H1 (cell line): Measurements from ENCODE around the gene SASS6. TPM values are rescaled to one million over a fixed set of nuclear protein-coding genes. Genes with fewer than 3 reads are reported as not detected.

Experiments used
- SIX5 ChIP-seq: IDR thresholded peaks from 2 replicates; pipeline ENCODE4 v1.6.1; 2011; ENCODE audit warnings: mild to moderate bottlenecking, low read depth, low read length
- TAF7 ChIP-seq: optimal IDR thresholded peaks from 2 replicates; pipeline ENCODE3; 2011; ENCODE audit warnings: low read depth, mild to moderate bottlenecking, inconsistent platforms, low read length, moderate library complexity, borderline replicate concordance
- polyA plus RNA-seq, 7 experiments: library from polyadenylated mRNA; depleted of rRNA in 3 of 7; stranded (reverse) in 5 of 7; unstranded in 2 of 7; fragments of >200 nt in 5 of 7; fragments of 200-250 nt in 2 of 7; gene quantifications; 1 replicate in 5 of 7; 2 replicates in 1 of 7; 4 replicates in 1 of 7; pipeline versions ENCODE4 v1.2.1 to v1.2.3, GENCODE V29; 2011 to 2013; ENCODE audit warnings: missing spikeins in 2 of 7, mixed read lengths in 2 of 7
- total RNA-seq: library from RNA; stranded (reverse); fragmentation: NEBNext Ultra II Directional; extraction: Animal tissue kit (Norgen Biotek cat#: 25700); gene quantifications from 2 replicates; pipeline ENCODE4 v1.2.1, GENCODE V29; 2021

The SASS6 gene
- total and polyA plus RNA-seq, 2 of the 8 experiments (the other 6 are each of a cell fraction or from before 2014, with no cell fraction given), result 1.2 to 13.8 TPM

DNA sequence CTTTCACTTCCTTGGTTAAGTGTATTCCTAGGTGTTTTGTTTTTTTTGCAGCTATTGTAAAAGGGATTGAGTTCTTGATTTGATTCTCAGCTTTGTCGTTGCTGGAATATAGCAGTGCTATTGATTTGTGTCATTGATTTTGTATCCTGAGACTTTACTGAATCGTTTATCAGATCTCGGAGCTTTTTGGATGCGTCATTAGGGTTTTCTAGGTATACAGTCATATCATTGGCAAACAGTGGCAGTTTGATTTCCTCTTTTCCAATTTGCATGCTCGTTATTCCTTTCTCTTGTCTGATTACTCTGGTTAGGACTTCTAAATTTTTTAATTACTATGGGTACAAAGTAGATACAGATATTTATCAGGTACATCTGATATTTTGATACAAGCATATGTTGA is 87.5 kb downstream of the SASS6 start (continued):
- TF ChIP-seq SIX5 (no peak), TAF7 (no peak)
- TF ChIP-seq, all 59 proteins: peak for 0
